PC-3 (cell line): ENCODE data around the gene MAML3.

Experiments
- EZH2 ChIP-seq: fragments of 300-600 bp; sonication (generic); IDR thresholded peaks from one replicate; pipeline ENCODE4 v1.6.1; 2017; ENCODE audit warnings: antibody characterized with exemption, mild to moderate bottlenecking, low read length; ENCODE audit not compliant: unreplicated experiment
- TF ChIP-seq, protein P1 (sequence below): fragments of 300-600 bp; sonication (generic); conservative IDR thresholded peaks from 2 replicates; pipeline ENCODE4 v1.5.1; 2017; ENCODE audit warnings: antibody characterized with exemption, low read depth, mild to moderate bottlenecking, low read length

DNA sequence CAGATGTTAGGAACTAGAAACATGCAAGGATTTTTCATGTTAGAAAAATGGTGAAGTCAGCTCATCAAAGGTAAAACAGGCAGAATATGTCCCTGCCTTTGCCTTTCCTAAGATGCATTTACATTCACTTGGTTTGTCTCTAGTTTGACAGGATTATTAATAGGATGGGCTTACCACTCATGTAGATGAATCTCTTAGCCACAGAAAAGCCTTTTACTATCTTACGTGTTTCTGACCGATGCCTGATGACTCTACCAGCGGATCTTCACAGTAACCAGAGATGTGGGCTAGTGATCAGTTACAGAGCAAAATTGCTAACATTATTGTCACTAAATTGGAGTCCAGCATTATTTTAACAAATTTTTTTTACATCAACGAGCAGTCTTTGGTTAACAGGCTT is 187.6 kb downstream of the MAML3 start:
- TF ChIP-seq, protein P1, sequence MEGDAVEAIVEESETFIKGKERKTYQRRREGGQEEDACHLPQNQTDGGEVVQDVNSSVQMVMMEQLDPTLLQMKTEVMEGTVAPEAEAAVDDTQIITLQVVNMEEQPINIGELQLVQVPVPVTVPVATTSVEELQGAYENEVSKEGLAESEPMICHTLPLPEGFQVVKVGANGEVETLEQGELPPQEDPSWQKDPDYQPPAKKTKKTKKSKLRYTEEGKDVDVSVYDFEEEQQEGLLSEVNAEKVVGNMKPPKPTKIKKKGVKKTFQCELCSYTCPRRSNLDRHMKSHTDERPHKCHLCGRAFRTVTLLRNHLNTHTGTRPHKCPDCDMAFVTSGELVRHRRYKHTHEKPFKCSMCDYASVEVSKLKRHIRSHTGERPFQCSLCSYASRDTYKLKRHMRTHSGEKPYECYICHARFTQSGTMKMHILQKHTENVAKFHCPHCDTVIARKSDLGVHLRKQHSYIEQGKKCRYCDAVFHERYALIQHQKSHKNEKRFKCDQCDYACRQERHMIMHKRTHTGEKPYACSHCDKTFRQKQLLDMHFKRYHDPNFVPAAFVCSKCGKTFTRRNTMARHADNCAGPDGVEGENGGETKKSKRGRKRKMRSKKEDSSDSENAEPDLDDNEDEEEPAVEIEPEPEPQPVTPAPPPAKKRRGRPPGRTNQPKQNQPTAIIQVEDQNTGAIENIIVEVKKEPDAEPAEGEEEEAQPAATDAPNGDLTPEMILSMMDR: no peak
- TF ChIP-seq EZH2: no peak
